Pancreas (tissue), 10 donors: ENCODE data around the gene SNRNP27. TPM values are rescaled to one million over a fixed set of nuclear protein-coding genes. Genes with fewer than 3 reads are reported as not detected.

Experiments
- ATAC-seq, 4 donors: fragments of 200-7000 bp; cut with Tn5 transposase; one replicate each; pipeline versions ENCODE4 v1.8.0 to v1.9.1; 2020; ENCODE audit warnings: mild to moderate bottlenecking in 4 of 4, moderate library complexity in 4 of 4
- DNase-seq, 6 donors: peaks; one replicate each; pipeline ENCODE4 v3.0.0-alpha.2; 2020
- FAIRE-seq: peaks from 2 replicates; lab custom pipeline; 2012; peaks lifted over from hg19 to GRCh38; lab: Jason Lieb, UNC
- H3K27ac ChIP-seq, 4 donors: fragments of 200-600 bp; sonication (generic); 1 replicate in 3 of 4; 2 replicates in 1 of 4; pipeline versions ENCODE4 v1.5.0 to v1.8.0; 2020
- H3K27me3 ChIP-seq, 4 donors: fragments of 200-600 bp; one replicate each; pipeline ENCODE4 v1.8.0; 2021
- H3K36me3 ChIP-seq, 3 donors: fragments of 200-600 bp; sonication (generic) in 1 of 3; one replicate each; pipeline versions ENCODE4 v1.5.0 to v1.8.0; 2020 to 2021
- H3K4me1 ChIP-seq, 3 donors: fragments of 200-600 bp; one replicate each; pipeline ENCODE4 v1.8.0; 2021
- H3K4me3 ChIP-seq, 4 donors: fragments of 200-600 bp; sonication (generic) in 2 of 4; one replicate each; pipeline versions ENCODE4 v1.5.0 to v1.8.0; 2020 to 2021
- H3K9me3 ChIP-seq, 4 donors: fragments of 200-600 bp; one replicate each; pipeline ENCODE4 v1.8.0; 2021
- CTCF ChIP-seq, 4 donors: fragments of 200-600 bp; sonication (generic) in 3 of 4; IDR thresholded peaks; one replicate each; pipeline versions ENCODE4 v1.5.0 to v1.8.0; 2021; ENCODE audit warnings: antibody characterized with exemption in 4 of 4
- WGBS, 2 donors: extraction: QIAGEN DNeasy Blood & Tissue Kit; methylation state at CpG; one replicate each; pipeline ENCODE4 v1.1.7; 2013; 5-methylcytosine and 5-hydroxymethylcytosine counted together
- intact Hi-C, 3 donors: fragments of 100-400 bp; cut with DNase I; formaldehyde crosslinking; loops; one replicate each; pipeline versions ENCODE4 v1.11.1 to v1.14.2; 2022
- polyA plus RNA-seq, 2 donors: library from polyadenylated mRNA; stranded (reverse); fragments of 200-250 nt; gene quantifications; one replicate each; pipeline ENCODE4 v1.2.3, GENCODE V29; 2013
- total RNA-seq, 6 donors: library from RNA; stranded (reverse); fragmentation: NEBNext Ultra II Directional in 4 of 6; extraction: Animal tissue kit (Norgen Biotek cat#: 25700) in 4 of 6; gene quantifications; one replicate each; pipeline versions ENCODE4 v1.2.1 to v1.2.4, GENCODE V29; 2021 to 2023
- donor health status: healthy with polysubstance abuse.
- donor health status: DM: no; HTN: no; CAD: no; lungs with moderate emphysema.
- donor health status: DM: no; HTN: no; CAD: no.
- donor health status: control.
- donor health status: control.
- donor health status: Bipolar disorder and iron deficiency.
- donor health status: DM: yes; HTN: yes; CAD: no.
- donor health status: DM: no; HTN: no; CAD: no.
- donor health status: DM: no; HTN: no; CAD: no.
- donor health status: DM: yes; HTN: yes; CAD: no.

SNRNP27 gene
- total and polyA plus RNA-seq, 8 donors: 8.3 to 27.9 (median 13.1) TPM

- WGBS, 2 donors: 93% methylated on average over 14 of the region's 14 CpGs
- no peak for ATAC-seq
- Histone ChIP-seq H3K4me3 (no peak overlapping the region), H3K36me3 (peaks cover 8 to 30% (median 26%) of the 10 kb centered on the region in 3 donors), H3K27me3 (no peaks in the 10 kb centered on the region), H3K9me3 (no peaks in the 10 kb centered on the region), H3K27ac (no peak overlapping the region), H3K4me1 (peaks cover 0 to 9% (median 0%) of the 10 kb centered on the region in 3 donors)
- no peak for DNase-seq
- intact Hi-C loops: loop anchor here in 1 of 3 donors (10.0 kb wide), 1 partner anchor 107 kb away; no protein-coding TSS in a partner anchor
- FAIRE-seq: no peak
- no peak for TF ChIP-seq CTCF (IDR thresholded peaks at IDR 0.05)
These were observed 44.2 kb downstream of the SNRNP27 start for GRCh38 chr2:69937968-69938367.

- H3K9me3 ChIP-seq: no peaks in the 10 kb centered on the region
- 84 to 86% methylated on average over 14 of the region's 14 CpGs for WGBS, 2 donors
- FAIRE-seq (no peak), DNase-seq (no peak), ATAC-seq (no peak)
- intact Hi-C loops: loop anchor here in 1 of 3 donors (10.0 kb wide), 1 partner anchor 105 kb away; no protein-coding TSS in a partner anchor
- H3K27me3 ChIP-seq: no peaks in the 10 kb centered on the region
- no peak overlapping the region for H3K27ac ChIP-seq
- no peak for TF ChIP-seq CTCF (IDR thresholded peaks at IDR 0.05)
- H3K36me3 ChIP-seq: peaks cover 8 to 30% (median 26%) of the 10 kb centered on the region in 3 donors
- H3K4me3 ChIP-seq: no peak overlapping the region
- no peaks in the 10 kb centered on the region for H3K4me1 ChIP-seq
These were observed 46.0 kb downstream of the SNRNP27 start for GRCh38 chr2:69939722-69940121.

GRCh38 chr2:69940691-69941090 is 46.9 kb downstream of the SNRNP27 start:
- no peak for TF ChIP-seq CTCF (IDR thresholded peaks at IDR 0.05)
- ATAC-seq (no peak), FAIRE-seq (no peak), DNase-seq (no peak)
- H3K9me3 ChIP-seq: no peaks in the 10 kb centered on the region
- WGBS, 2 donors: 95 to 96% methylated on average over 8 of the region's 8 CpGs
- H3K4me1 ChIP-seq: no peaks in the 10 kb centered on the region
- intact Hi-C loops: no loop called here
- H3K27ac ChIP-seq: no peak overlapping the region
- H3K4me3 ChIP-seq: no peak overlapping the region
- peaks cover 8 to 27% (median 26%) of the 10 kb centered on the region in 3 donors for H3K36me3 ChIP-seq
- H3K27me3 ChIP-seq: no peaks in the 10 kb centered on the region

GRCh38 chr2:69943000-69943842 is 49.5 kb downstream of the SNRNP27 start:
- TF ChIP-seq CTCF (IDR thresholded peaks at IDR 0.05): no peak
- intact Hi-C loops: no loop called here
- Histone ChIP-seq H3K4me3 (no peak overlapping the region), H3K9me3 (no peaks in the 10 kb centered on the region), H3K36me3 (peaks cover 0 to 14% (median 7%) of the 10 kb centered on the region in 3 donors), H3K27me3 (no peaks in the 10 kb centered on the region), H3K4me1 (no peaks in the 10 kb centered on the region), H3K27ac (no peak overlapping the region)
- ATAC-seq (no peak), DNase-seq (no peak), FAIRE-seq (no peak)
- WGBS, 2 donors: 86 to 92% methylated on average over 11 of the region's 11 CpGs
